MCF 10A (cell line): ENCODE data around the gene GSE1. TPM values are rescaled to one million over a fixed set of nuclear protein-coding genes. Genes with fewer than 3 reads are reported as not detected.

Source experiments
- BruUV-seq: library from RNA; stranded (reverse); fragments of 400-500 nt; replicated peaks from 2 replicates; lab custom pipeline; 2021; lab: Mats Ljungman, UMichigan
- CTCF ChIA-PET: fragments of 300-600 bp; sonication (Branson Sonifier 250); formaldehyde crosslinking; extraction: SDS; loops from one replicate; lab custom pipeline; 2021; ENCODE audit warnings: antibody characterized with exemption, inconsistent platforms; lab: Yijun Ruan, JAX
- POLR2A ChIA-PET: fragments of 300-600, 350-650 bp; sonication (Branson Sonifier 250); formaldehyde crosslinking; extraction: SDS; loops from one replicate; lab custom pipeline; 2020; ENCODE audit warnings: antibody characterized with exemption, inconsistent platforms; lab: Yijun Ruan, JAX
- DNase-seq: peaks from one replicate; pipeline ENCODE4 v3.0.0-alpha.2; 2018; ENCODE audit not compliant: unreplicated experiment
- H3K27ac Mint-ChIP-seq: one replicate; pipeline ENCODE4 v1.8.0; 2022; ENCODE audit warnings: mild to moderate bottlenecking, low read depth, mixed read lengths; ENCODE audit not compliant: unreplicated experiment
- H3K27me3 Mint-ChIP-seq: one replicate; pipeline ENCODE4 v1.8.0; 2022; ENCODE audit warnings: mixed read lengths; ENCODE audit not compliant: insufficient read depth, unreplicated experiment
- H3K36me3 Mint-ChIP-seq: one replicate; pipeline ENCODE4 v1.8.0; 2022; ENCODE audit warnings: mild to moderate bottlenecking, moderate library complexity, mixed read lengths; ENCODE audit not compliant: insufficient read depth, unreplicated experiment
- H3K4me1 Mint-ChIP-seq: one replicate; pipeline ENCODE4 v1.8.0; 2022; ENCODE audit warnings: mixed read lengths; ENCODE audit not compliant: insufficient read depth, unreplicated experiment
- H3K4me3 Mint-ChIP-seq: one replicate; pipeline ENCODE4 v1.8.0; 2022; ENCODE audit warnings: mild to moderate bottlenecking, moderate library complexity, mixed read lengths; ENCODE audit not compliant: unreplicated experiment
- H3K9me3 Mint-ChIP-seq: one replicate; pipeline ENCODE4 v1.8.0; 2022; ENCODE audit warnings: mixed read lengths; ENCODE audit not compliant: unreplicated experiment
- intact Hi-C: fragments of 100-400 bp; cut with micrococcal nuclease; formaldehyde crosslinking; loops from 2 replicates; pipeline ENCODE4 v1.14.1; 2022
- total RNA-seq: library from RNA; stranded (reverse); gene quantifications from 2 replicates; pipeline ENCODE4 v1.2.3, GENCODE V29; 2022
- TF ChIP-seq, protein P1 (sequence below): fragments of 200-600 bp; IDR thresholded peaks from one replicate; pipeline ENCODE4 v1.8.0; 2022; ENCODE audit warnings: antibody characterized with exemption, mild to moderate bottlenecking; ENCODE audit not compliant: unreplicated experiment

Gene GSE1
- total RNA-seq, 1 experiment from 2014 or later: 52.9 TPM

DNA sequence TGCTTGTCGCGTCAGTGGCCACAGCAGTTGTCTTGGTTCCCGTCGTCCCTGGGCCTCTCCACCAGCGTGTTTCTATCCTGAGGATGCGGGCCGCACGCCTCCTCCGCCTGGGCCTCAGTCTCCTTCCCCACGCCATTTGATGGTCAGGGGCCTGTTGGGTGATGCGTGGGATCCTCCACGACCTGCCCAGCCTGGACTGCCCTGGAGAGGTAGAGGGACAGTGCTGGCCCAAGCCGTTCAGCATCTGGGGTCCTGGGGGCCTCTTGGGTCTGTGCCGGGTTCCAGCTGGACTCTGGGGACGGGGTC lies 20.3 kb downstream of the GSE1 start:
- no peak overlapping the region for H3K4me3 Mint-ChIP-seq
- ChIA-PET CTCF (interaction anchor here (0.6 kb wide), 1 partner anchor 1646 kb away, joined by 3 read pairs; no protein-coding TSS in a partner anchor), POLR2A (no interaction called here)
- H3K27ac Mint-ChIP-seq: no peak overlapping the region
- peaks cover 5% of the 10 kb centered on the region for H3K36me3 Mint-ChIP-seq
- no TSS peak for BruUV-seq
- no peaks in the 10 kb centered on the region for H3K27me3 Mint-ChIP-seq
- DNase-seq: no peak
- TF ChIP-seq, protein P1, sequence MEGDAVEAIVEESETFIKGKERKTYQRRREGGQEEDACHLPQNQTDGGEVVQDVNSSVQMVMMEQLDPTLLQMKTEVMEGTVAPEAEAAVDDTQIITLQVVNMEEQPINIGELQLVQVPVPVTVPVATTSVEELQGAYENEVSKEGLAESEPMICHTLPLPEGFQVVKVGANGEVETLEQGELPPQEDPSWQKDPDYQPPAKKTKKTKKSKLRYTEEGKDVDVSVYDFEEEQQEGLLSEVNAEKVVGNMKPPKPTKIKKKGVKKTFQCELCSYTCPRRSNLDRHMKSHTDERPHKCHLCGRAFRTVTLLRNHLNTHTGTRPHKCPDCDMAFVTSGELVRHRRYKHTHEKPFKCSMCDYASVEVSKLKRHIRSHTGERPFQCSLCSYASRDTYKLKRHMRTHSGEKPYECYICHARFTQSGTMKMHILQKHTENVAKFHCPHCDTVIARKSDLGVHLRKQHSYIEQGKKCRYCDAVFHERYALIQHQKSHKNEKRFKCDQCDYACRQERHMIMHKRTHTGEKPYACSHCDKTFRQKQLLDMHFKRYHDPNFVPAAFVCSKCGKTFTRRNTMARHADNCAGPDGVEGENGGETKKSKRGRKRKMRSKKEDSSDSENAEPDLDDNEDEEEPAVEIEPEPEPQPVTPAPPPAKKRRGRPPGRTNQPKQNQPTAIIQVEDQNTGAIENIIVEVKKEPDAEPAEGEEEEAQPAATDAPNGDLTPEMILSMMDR: no peak
- H3K9me3 Mint-ChIP-seq: no peaks in the 10 kb centered on the region
- intact Hi-C loops: no loop called here
- H3K4me1 Mint-ChIP-seq: peaks cover 4% of the 10 kb centered on the region

DNA sequence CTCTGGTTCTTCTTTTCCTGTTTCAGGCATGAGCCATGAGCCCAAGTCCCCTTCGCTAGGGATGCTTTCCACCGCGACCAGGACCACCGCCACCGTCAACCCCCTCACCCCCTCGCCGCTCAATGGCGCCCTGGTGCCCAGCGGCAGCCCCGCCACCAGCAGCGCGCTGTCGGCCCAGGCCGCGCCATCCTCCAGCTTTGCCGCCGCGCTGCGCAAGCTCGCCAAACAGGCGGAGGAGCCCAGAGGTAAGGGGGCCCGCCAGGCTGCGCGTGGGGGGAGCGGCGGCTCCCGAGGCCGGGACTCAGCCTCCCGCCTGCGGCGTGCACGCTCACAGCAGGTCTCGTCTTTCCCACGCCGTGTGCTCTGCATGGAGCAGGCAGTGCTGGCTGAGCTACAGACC lies 20.8 kb downstream of the GSE1 start:
- TF ChIP-seq, protein P1: no peak
- Mint-ChIP-seq H3K27me3 (no peaks in the 10 kb centered on the region), H3K4me3 (no peak overlapping the region), H3K27ac (no peak overlapping the region), H3K4me1 (peaks cover 4% of the 10 kb centered on the region), H3K36me3 (peaks cover 5% of the 10 kb centered on the region), H3K9me3 (no peaks in the 10 kb centered on the region)
- ChIA-PET POLR2A (no interaction called here), CTCF (no interaction called here)
- no TSS peak for BruUV-seq
- DNase-seq: no peak
- intact Hi-C loops: no loop called here

DNA sequence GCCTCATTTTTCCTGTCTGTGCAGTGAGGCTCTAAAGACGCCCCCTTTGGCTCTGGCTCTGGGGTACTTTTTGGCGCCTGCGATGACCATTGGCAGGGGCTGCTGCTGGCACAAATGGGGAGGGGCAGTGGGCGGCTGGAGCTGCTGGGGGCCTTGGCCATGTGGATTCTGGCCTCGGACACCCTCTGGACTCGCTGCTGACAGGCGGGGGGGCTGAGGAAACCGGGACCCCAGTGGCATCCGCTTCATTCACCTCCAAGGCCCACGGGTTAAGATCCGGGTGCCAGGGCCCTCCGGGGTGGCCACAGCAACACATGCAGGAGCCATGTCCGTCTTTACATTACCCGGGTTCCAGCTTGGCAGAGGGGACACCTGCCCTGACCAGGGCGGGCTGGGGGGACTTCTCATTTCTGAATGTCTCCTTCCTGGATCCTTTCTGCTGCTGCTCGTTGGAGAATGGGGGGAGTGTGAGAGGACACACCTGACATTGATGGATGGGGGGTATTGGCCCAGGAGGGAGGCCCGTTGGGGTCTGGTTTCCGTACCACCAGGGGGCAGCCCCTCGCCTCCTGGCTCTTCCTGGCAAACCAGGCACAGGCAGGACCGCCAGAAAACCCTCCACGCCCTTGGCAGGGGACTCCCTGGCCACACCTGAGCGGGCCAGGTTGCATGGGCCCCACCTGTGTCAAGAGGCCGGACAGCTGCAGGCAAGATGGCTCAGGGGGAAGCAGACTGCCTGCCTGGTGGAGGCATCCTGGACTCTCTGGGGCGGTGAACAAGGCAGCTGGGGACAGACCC lies 21.8 kb downstream of the GSE1 start:
- H3K4me3 Mint-ChIP-seq: no peak overlapping the region
- H3K27ac Mint-ChIP-seq: no peak overlapping the region
- TF ChIP-seq, protein P1: no peak
- intact Hi-C loops: no loop called here
- ChIA-PET POLR2A (interaction anchor here (1.0 to 1.4 kb wide), 2 partner anchors 15 to 19 kb away, joined by 3 to 4 read pairs; no protein-coding TSS in a partner anchor), CTCF (interaction anchor here (0.7 to 1.3 kb wide), 2 partner anchors 19 to 24 kb away, joined by 3 to 7 read pairs; no protein-coding TSS in a partner anchor)
- DNase-seq: no peak
- H3K27me3 Mint-ChIP-seq: no peaks in the 10 kb centered on the region
- BruUV-seq: no TSS peak
- H3K4me1 Mint-ChIP-seq: peaks cover 4% of the 10 kb centered on the region
- H3K36me3 Mint-ChIP-seq: no peaks in the 10 kb centered on the region
- no peaks in the 10 kb centered on the region for H3K9me3 Mint-ChIP-seq

DNA sequence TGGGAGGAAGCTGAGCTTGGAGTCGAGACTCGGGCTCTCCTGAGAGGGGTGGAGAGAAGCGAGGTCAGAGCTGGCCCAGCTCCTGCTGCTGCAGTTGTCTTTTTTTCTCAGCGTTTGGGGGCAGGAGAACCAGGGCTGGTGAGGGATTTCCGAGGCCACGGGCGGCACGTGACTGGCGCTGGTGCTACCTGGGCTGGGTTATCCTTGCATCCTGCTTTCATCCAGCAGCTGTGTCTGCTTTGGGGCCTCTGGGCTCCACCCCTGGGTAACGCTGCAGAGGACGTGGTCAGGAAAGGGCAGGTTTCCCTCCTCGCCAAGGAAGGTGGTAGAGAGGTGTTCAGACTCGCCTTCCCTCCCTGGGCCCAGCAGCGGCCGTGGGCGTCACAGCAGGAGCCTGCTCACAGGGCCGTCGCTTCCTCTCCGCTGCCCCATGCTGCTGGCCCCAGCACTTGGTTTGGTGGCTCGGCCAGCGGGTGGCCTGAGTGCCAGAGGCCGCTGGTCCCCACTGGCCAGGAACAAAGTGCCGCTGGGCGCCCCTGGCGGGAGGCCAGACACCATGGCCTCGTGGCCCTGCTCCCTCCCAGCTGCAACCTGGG lies 22.5 kb downstream of the GSE1 start:
- TF ChIP-seq, protein P1: no peak
- CTCF ChIA-PET: interaction anchor here (0.7 to 1.5 kb wide), 3 partner anchors 20 to 25 kb away, joined by 3 to 10 read pairs (median 7); no protein-coding TSS in a partner anchor
- no TSS peak for BruUV-seq
- intact Hi-C loops: no loop called here
- POLR2A ChIA-PET: interaction anchor here (1.4 kb wide), 1 partner anchor 16 kb away, joined by 3 read pairs; no protein-coding TSS in a partner anchor
- H3K4me3 Mint-ChIP-seq: no peak overlapping the region
- DNase-seq: peak; percentile 71
- no peaks in the 10 kb centered on the region for H3K27me3 Mint-ChIP-seq
- peaks cover 4% of the 10 kb centered on the region for H3K4me1 Mint-ChIP-seq
- H3K27ac Mint-ChIP-seq: no peak overlapping the region
- H3K36me3 Mint-ChIP-seq: no peaks in the 10 kb centered on the region
- no peaks in the 10 kb centered on the region for H3K9me3 Mint-ChIP-seq
